ENCODE data around the gene SCN5A.

SCN5A gene

GRCh38 chr3:38658841-38659240 is 9.4 kb upstream of the SCN5A start:
- no peak for DNase-seq (ENCODE audit: low read depth)
- TF ChIP-seq MYC (IDR thresholded peaks at IDR 0.05; ENCODE audit: low read depth, low read length) = no peak
- TF ChIP-seq MAX (IDR thresholded peaks at IDR 0.05; ENCODE audit: low read depth, low read length) = no peak
- no peak for TF ChIP-seq CTCF (IDR thresholded peaks at IDR 0.05; ENCODE audit: low read depth, low read length)
- TF ChIP-seq POLR2A (IDR thresholded peaks at IDR 0.05; ENCODE audit: extremely low read depth, insufficient read length) = no peak
- no peak overlapping the region for H3K4me3 ChIP-seq (ENCODE audit: low read depth, low read length)

DNA sequence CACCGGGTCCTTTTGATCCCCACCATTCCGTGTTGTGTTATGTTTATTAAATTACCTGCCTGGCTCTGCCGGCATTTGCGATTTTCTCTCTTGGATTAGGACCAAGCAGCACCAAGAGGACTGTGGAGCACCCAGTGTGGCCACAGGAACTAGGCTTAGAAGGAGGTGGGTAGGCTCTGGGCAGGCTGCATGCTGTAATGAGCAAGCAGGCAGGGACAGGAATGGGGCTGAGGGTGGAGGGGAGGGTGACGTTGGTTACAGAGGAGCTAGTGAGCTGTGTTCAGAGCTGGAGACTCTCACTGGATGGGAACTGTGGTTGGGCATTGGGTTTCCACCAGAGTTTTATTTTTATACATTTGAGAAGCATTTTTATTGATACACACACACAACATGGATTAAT is 7.9 kb upstream of the SCN5A start:
- no peak for DNase-seq (ENCODE audit: low read depth)
- no peak for TF ChIP-seq MYC (IDR thresholded peaks at IDR 0.05; ENCODE audit: low read depth, low read length)
- TF ChIP-seq POLR2A (IDR thresholded peaks at IDR 0.05; ENCODE audit: extremely low read depth, insufficient read length) = no peak
- TF ChIP-seq MAX (IDR thresholded peaks at IDR 0.05; ENCODE audit: low read depth, low read length) = no peak
- no peak for TF ChIP-seq CTCF (IDR thresholded peaks at IDR 0.05; ENCODE audit: low read depth, low read length)

GRCh38 chr3:38655708-38656300 is 6.3 kb upstream of the SCN5A start:
- TF ChIP-seq MYC (IDR thresholded peaks at IDR 0.05; ENCODE audit: low read depth, low read length) (no peak), CTCF (IDR thresholded peaks at IDR 0.05; ENCODE audit: low read depth, low read length) (peak; percentile 49)
- H3K4me3 ChIP-seq (ENCODE audit: low read depth, low read length) = no peak overlapping the region
- peak; percentile 65 for DNase-seq (ENCODE audit: low read depth)

More for the DNA sequence above, 7.9 kb upstream of the SCN5A start:
- no peak overlapping the region for H3K4me3 ChIP-seq (ENCODE audit: low read depth, low read length)

DNA sequence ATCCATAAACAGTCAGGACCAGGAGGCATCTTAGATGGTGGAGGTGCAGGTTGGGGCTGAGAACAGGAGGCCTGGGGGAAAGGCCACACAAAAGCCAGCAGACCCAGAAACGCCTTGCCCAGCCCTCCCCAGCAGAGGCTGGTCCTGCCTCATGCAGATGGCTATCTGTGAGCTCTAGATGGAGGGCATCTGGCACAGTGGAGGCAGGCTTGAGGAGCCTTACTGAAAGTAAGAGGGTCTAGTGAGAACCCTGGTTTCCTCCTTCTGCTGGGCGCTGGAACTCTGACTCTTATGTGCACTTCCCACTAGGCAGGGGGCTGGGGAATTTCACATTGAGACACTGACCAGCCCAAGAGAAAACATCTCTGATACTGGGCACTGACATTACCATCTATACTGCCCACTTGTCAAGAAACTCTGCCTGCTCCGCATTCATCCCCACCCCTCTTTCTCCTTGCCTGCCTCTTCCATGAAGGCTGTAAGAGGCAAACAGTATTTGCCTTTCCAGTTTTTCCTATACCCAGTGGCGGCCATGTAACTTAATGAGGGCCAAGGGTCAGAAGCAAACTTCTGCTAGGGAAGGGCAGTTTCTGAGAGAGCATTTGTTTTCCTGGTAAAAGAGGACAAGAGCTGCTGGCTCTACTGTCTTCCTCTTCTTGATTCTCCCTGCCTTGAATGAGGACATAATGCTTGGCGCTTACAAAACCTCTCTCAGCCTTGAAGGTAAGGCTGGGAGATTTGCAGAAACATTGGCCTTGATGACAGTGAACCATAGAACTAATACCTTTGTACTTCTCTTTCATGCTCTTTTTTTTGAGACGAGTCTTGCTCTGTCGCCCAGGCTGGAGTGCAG is 4.4 kb upstream of the SCN5A start:
- no peak for DNase-seq (ENCODE audit: low read depth)
- TF ChIP-seq CTCF (IDR thresholded peaks at IDR 0.05; ENCODE audit: low read depth, low read length) (no peak), POLR2A (IDR thresholded peaks at IDR 0.05; ENCODE audit: extremely low read depth, insufficient read length) (no peak), MAX (IDR thresholded peaks at IDR 0.05; ENCODE audit: low read depth, low read length) (no peak), MYC (IDR thresholded peaks at IDR 0.05; ENCODE audit: low read depth, low read length) (no peak)
- no peak overlapping the region for H3K4me3 ChIP-seq (ENCODE audit: low read depth, low read length)

DNA sequence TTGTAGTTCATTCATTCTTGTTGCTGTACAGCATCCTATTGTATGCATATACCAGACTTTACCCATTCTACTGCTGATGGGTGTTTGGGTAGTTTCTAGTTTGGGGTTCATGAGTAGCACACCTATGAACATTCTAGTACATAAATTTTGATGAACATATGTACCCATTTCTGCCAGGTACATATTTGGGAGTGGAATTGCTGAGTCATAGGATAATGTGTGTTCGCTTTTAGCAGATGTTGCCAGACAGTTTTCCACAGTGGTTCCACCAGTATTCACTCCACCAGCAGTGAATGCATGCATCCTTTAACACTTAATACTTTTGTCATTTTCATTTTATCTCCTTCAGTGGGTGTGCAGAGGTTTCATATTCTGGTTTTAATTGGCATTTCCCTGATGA is 3.4 kb upstream of the SCN5A start:
- no peak for DNase-seq (ENCODE audit: low read depth)
- H3K4me3 ChIP-seq (ENCODE audit: low read depth, low read length) = no peak overlapping the region
- no peak for TF ChIP-seq CTCF (IDR thresholded peaks at IDR 0.05; ENCODE audit: low read depth, low read length)
- TF ChIP-seq MYC (IDR thresholded peaks at IDR 0.05; ENCODE audit: low read depth, low read length) = no peak
- no peak for TF ChIP-seq MAX (IDR thresholded peaks at IDR 0.05; ENCODE audit: low read depth, low read length)
- TF ChIP-seq POLR2A (IDR thresholded peaks at IDR 0.05; ENCODE audit: extremely low read depth, insufficient read length) = no peak
